Stimulated activated CD4-positive, alpha-beta T cell treated with anti-CD3 and anti-CD28 coated beads, Interleukin-4, amount 100 ng/mL, for 48 hours (primary cell): ENCODE results near the gene GNG12.

ENCODE experiments used
- DNase-seq, 2 donors: peaks; one replicate each; pipeline ENCODE4 v3.0.0-alpha.2; 2020; ENCODE audit warnings: low read depth in 2 of 2

GNG12 gene

GRCh38 chr1:67705735-67706453 lies 127.4 kb downstream of the GNG12 start:
- no peak for DNase-seq

GRCh38 chr1:67704351-67704750 lies 128.9 kb downstream of the GNG12 start:
- no peak for DNase-seq

GRCh38 chr1:67701876-67702275 lies 131.4 kb downstream of the GNG12 start:
- no peak for DNase-seq

GRCh38 chr1:67700692-67701410 lies 132.4 kb downstream of the GNG12 start:
- peak in 1 of 2 donors; percentile 6 for DNase-seq

GRCh38 chr1:67700220-67700619 lies 133.0 kb downstream of the GNG12 start:
- DNase-seq: no peak

- DNase-seq: no peak
These were observed 136.6 kb downstream of the GNG12 start for GRCh38 chr1:67696708-67697107.

GRCh38 chr1:67695963-67696362 lies 137.3 kb downstream of the GNG12 start:
- DNase-seq: no peak

- no peak for DNase-seq
These were observed 141.6 kb downstream of the GNG12 start for GRCh38 chr1:67691712-67692111.

GRCh38 chr1:67690411-67690810 lies 142.9 kb downstream of the GNG12 start:
- DNase-seq: no peak

- DNase-seq: no peak
These were observed 143.3 kb downstream of the GNG12 start for GRCh38 chr1:67690018-67690363.

- DNase-seq: no peak
These were observed 143.8 kb downstream of the GNG12 start for GRCh38 chr1:67689267-67690017.

- no peak for DNase-seq
These were observed 144.6 kb downstream of the GNG12 start for GRCh38 chr1:67688526-67689219.

- no peak for DNase-seq
These were observed 145.6 kb downstream of the GNG12 start for GRCh38 chr1:67687649-67688048.

GRCh38 chr1:67687198-67687545 lies 146.1 kb downstream of the GNG12 start:
- no peak for DNase-seq

- peak; percentile 47 to 56 for DNase-seq
These were observed 146.7 kb downstream of the GNG12 start for GRCh38 chr1:67686267-67687197.

- peak; percentile 42 to 51 for DNase-seq
These were observed 147.6 kb downstream of the GNG12 start for GRCh38 chr1:67685558-67686266.

GRCh38 chr1:67685067-67685557 lies 148.2 kb downstream of the GNG12 start, which contains the start of gene GADD45A:
Gene GADD45A, plus strand, starts transcription at chr1:67685201. Its CDS starts 294 bp downstream, at chr1:67685495.
- peak in 1 of 2 donors; percentile 92 for DNase-seq

GRCh38 chr1:67684526-67685066 lies 148.7 kb downstream of the GNG12 start:
- DNase-seq: peak in 1 of 2 donors; percentile 84

- peak; percentile 31 to 45 for DNase-seq
These were observed 149.3 kb downstream of the GNG12 start for GRCh38 chr1:67683766-67684525.
